ENCODE data around the gene ST6GAL1. TPM values are rescaled to one million over a fixed set of nuclear protein-coding genes. Genes with fewer than 3 reads are reported as not detected.

Gene ST6GAL1
- total RNA-seq (2022; extraction: Qiagen RNA extraction) = 2.4 to 4.7 TPM (median 4.0 TPM) in 5 replicates

GRCh38 chr3:186930143-186930640 is at the start of gene ST6GAL1:
Gene ST6GAL1 (plus strand): TSS chr3:186930526. CDS start chr3:187042704, 112,178 bp downstream.

Other genes starting within 250 kb of the ST6GAL1 start
- 0.03 TPM in 3 of 5 replicates, not detected in the others for gene KNG1, start 213.2 kb upstream of the ST6GAL1 start, total RNA-seq (2022; extraction: Qiagen RNA extraction)
- gene EIF4A2, start 146.9 kb upstream of the ST6GAL1 start, total RNA-seq (2022; extraction: Qiagen RNA extraction) = 126 to 141 TPM (median 129 TPM) in 5 replicates
- 42.7 to 61.9 TPM (median 43.0 TPM) in 5 replicates for gene RFC4, start 124.0 kb upstream of the ST6GAL1 start, total RNA-seq (2022; extraction: Qiagen RNA extraction)
- gene ADIPOQ, start 87.8 kb upstream of the ST6GAL1 start, total RNA-seq (2022; extraction: Qiagen RNA extraction) = not detected in 5 replicates
- 46.3 to 52.0 TPM (median 50.0 TPM) in 5 replicates for gene RPL39L, start 209.0 kb downstream of the ST6GAL1 start, total RNA-seq (2022; extraction: Qiagen RNA extraction)

All from A549 treated with AZD2906 at 1 μM for 4 hours (cell line).